GM23338 (cell line): ENCODE measurements around the gene WBP2. TPM values are rescaled to one million over a fixed set of nuclear protein-coding genes. Genes with fewer than 3 reads are reported as not detected.
A peak's percentile ranks its signal among the peaks of the same experiment; 100 is the strongest.

Source experiments
- ATAC-seq: fragments of 200-7000 bp; cut with Tn5 transposase; 3 replicates; pipeline ENCODE4 v1.9.1; 2020
- DNase-seq: peaks from one replicate; pipeline ENCODE4 v3.0.0-alpha.2; 2015; ENCODE audit warnings: low spot score
- H2AFZ ChIP-seq: fragments of 200-600 bp; sonication (generic); 2 replicates; pipeline ENCODE4 v1.8.0; 2016; ENCODE audit warnings: antibody characterized with exemption, mild to moderate bottlenecking, moderate library complexity
- H3F3A ChIP-seq: fragments of 200-600 bp; sonication (generic); replicated peaks from 2 replicates; pipeline ENCODE4 v1.8.0; 2017; ENCODE audit warnings: antibody characterized with exemption, mixed run types, low read depth
- H3K27ac ChIP-seq: fragments of 200-600 bp; sonication (generic); 2 replicates; pipeline ENCODE4 v1.6.1; 2016; ENCODE audit warnings: low read depth
- H3K27me3 ChIP-seq: fragments of 200-600 bp; sonication (generic); 2 replicates; pipeline ENCODE4 v1.8.0; 2016; ENCODE audit warnings: mild to moderate bottlenecking, mixed run types, moderate library complexity; ENCODE audit not compliant: insufficient read depth
- H3K36me3 ChIP-seq: fragments of 200-600 bp; sonication (generic); 2 replicates; pipeline ENCODE4 v1.8.0; 2016; ENCODE audit warnings: mild to moderate bottlenecking; ENCODE audit not compliant: insufficient read depth
- H3K4me1 ChIP-seq: fragments of 200-600 bp; sonication (generic); 2 replicates; pipeline ENCODE4 v1.8.0; 2016; ENCODE audit warnings: mild to moderate bottlenecking, moderate library complexity; ENCODE audit not compliant: insufficient read depth
- H3K4me2 ChIP-seq: fragments of 200-600 bp; sonication (generic); 2 replicates; pipeline ENCODE4 v1.7.1; 2017; ENCODE audit warnings: mixed run types
- H3K4me3 ChIP-seq: fragments of 200-600 bp; sonication (generic); 2 replicates; pipeline ENCODE4 v1.6.1; 2016; ENCODE audit warnings: mixed run types
- H3K79me2 ChIP-seq: fragments of 200-600 bp; sonication (generic); replicated peaks from 2 replicates; pipeline ENCODE4 v1.8.0; 2017; ENCODE audit warnings: mild to moderate bottlenecking; ENCODE audit not compliant: insufficient read depth
- H3K9me2 ChIP-seq: fragments of 200-600 bp; sonication (generic); 2 replicates; pipeline ENCODE4 v1.8.0; 2017; ENCODE audit not compliant: insufficient read depth
- H4K20me1 ChIP-seq: fragments of 200-600 bp; sonication (generic); replicated peaks from 2 replicates; pipeline ENCODE4 v1.8.0; 2017; ENCODE audit warnings: mild to moderate bottlenecking; ENCODE audit not compliant: insufficient read depth
- H3K27ac Mint-ChIP-seq: 2 replicates; pipeline ENCODE4 v1.8.0; 2020; ENCODE audit warnings: inconsistent platforms, mild to moderate bottlenecking, moderate library complexity, mixed read lengths
- H3K27me3 Mint-ChIP-seq: 3 replicates; pipeline ENCODE4 v1.8.0; 2022; ENCODE audit warnings: low read depth, mild to moderate bottlenecking, moderate library complexity, mixed read lengths, inconsistent platforms; ENCODE audit not compliant: insufficient read depth, poor library complexity
- H3K36me3 Mint-ChIP-seq: 3 replicates; pipeline ENCODE4 v1.8.0; 2021; ENCODE audit warnings: low read depth, mild to moderate bottlenecking, inconsistent platforms, moderate library complexity, mixed read lengths
- H3K4me1 Mint-ChIP-seq: 3 replicates; pipeline ENCODE4 v1.8.0; 2020; ENCODE audit warnings: mild to moderate bottlenecking, inconsistent platforms, mixed read lengths
- H3K4me3 Mint-ChIP-seq: 3 replicates; pipeline ENCODE4 v1.8.0; 2021; ENCODE audit warnings: moderate library complexity, mild to moderate bottlenecking, inconsistent platforms, mixed read lengths
- H3K9me3 Mint-ChIP-seq: 3 replicates; pipeline ENCODE4 v1.8.0; 2020; ENCODE audit warnings: moderate library complexity, mild to moderate bottlenecking, inconsistent platforms, mixed read lengths
- CREB1 ChIP-seq: fragments of 250-450 bp; sonication (Bioruptor Pico); IDR thresholded peaks from 2 replicates; pipeline ENCODE4 v1.5.0; 2020; ENCODE audit warnings: low read depth, mild to moderate bottlenecking, moderate library complexity
- CTCF ChIP-seq, 2 experiments: fragments of 200-600 bp in 1 of 2; sonication (generic) in 1 of 2; conservative IDR thresholded peaks; 2 replicates each; pipeline versions ENCODE4 v1.5.1 to v1.6.1; 2016 to 2017; ENCODE audit warnings: antibody characterized with exemption in 2 of 2, low read depth in 2 of 2, mild to moderate bottlenecking in 2 of 2, moderate library complexity in 1 of 2
- EZH2 ChIP-seq: fragments of 200-600 bp; sonication (generic); IDR thresholded peaks from one replicate; pipeline ENCODE4 v1.8.0; 2017; ENCODE audit warnings: antibody characterized with exemption, mild to moderate bottlenecking, low read depth; ENCODE audit not compliant: unreplicated experiment
- JUNB ChIP-seq: IDR thresholded peaks from one replicate; pipeline ENCODE4 v1.6.1; 2016; ENCODE audit warnings: antibody characterized with exemption; ENCODE audit not compliant: unreplicated experiment
- NANOG ChIP-seq: IDR thresholded peaks from 2 replicates; pipeline ENCODE4 v1.6.1; 2016; ENCODE audit warnings: antibody characterized with exemption, borderline replicate concordance
- ZNF114 ChIP-seq: fragments of 250-450 bp; sonication (Bioruptor Pico); IDR thresholded peaks from 2 replicates; pipeline ENCODE4 v1.5.0; 2020; ENCODE audit warnings: mild to moderate bottlenecking, moderate library complexity
- ZNF462 ChIP-seq: fragments of 250-450 bp; sonication (Bioruptor Pico); IDR thresholded peaks from 2 replicates; pipeline ENCODE4 v1.5.0; 2020; ENCODE audit warnings: mild to moderate bottlenecking, moderate library complexity
- polyA plus RNA-seq: library from polyadenylated mRNA; unstranded; fragments of >200 nt; fragmentation: Nextera tagmentation; extraction: Ambion mirVana; gene quantifications from 2 replicates; pipeline ENCODE4 v1.2.1, GENCODE V29; 2016
- total RNA-seq: library from RNA; depleted of rRNA; stranded (reverse); fragments of >200 nt; shearing (Covaris generic); gene quantifications from 2 replicates; pipeline ENCODE4 v1.2.3, GENCODE V29; 2014
- TF ChIP-seq, protein P1 (sequence below): IDR thresholded peaks from one replicate; pipeline ENCODE4 v1.6.1; 2018; ENCODE audit warnings: antibody characterized with exemption; ENCODE audit not compliant: unreplicated experiment

The WBP2 gene
- total and polyA plus RNA-seq, 2 experiments from 2014 or later, result 36.2 to 63.5 TPM

- H3K4me3 Mint-ChIP-seq, result no peak overlapping the region; the same call in 2 of the 3 replicates
- peak; percentile 96 for DNase-seq
- H3K9me2 ChIP-seq, result no peaks in the 10 kb centered on the region
- peaks cover 12% of the 10 kb centered on the region for H3K27me3 Mint-ChIP-seq
- TF ChIP-seq JUNB, result no peak
- no peak for TF ChIP-seq ZNF462 (CRISPR knock-in tag)
- TF ChIP-seq CREB1 (CRISPR knock-in tag), result no peak
- TF ChIP-seq NANOG, result no peak
- no peak for TF ChIP-seq ZNF114 (CRISPR knock-in tag)
- TF ChIP-seq EZH2, result no peak
- TF ChIP-seq, protein P1, sequence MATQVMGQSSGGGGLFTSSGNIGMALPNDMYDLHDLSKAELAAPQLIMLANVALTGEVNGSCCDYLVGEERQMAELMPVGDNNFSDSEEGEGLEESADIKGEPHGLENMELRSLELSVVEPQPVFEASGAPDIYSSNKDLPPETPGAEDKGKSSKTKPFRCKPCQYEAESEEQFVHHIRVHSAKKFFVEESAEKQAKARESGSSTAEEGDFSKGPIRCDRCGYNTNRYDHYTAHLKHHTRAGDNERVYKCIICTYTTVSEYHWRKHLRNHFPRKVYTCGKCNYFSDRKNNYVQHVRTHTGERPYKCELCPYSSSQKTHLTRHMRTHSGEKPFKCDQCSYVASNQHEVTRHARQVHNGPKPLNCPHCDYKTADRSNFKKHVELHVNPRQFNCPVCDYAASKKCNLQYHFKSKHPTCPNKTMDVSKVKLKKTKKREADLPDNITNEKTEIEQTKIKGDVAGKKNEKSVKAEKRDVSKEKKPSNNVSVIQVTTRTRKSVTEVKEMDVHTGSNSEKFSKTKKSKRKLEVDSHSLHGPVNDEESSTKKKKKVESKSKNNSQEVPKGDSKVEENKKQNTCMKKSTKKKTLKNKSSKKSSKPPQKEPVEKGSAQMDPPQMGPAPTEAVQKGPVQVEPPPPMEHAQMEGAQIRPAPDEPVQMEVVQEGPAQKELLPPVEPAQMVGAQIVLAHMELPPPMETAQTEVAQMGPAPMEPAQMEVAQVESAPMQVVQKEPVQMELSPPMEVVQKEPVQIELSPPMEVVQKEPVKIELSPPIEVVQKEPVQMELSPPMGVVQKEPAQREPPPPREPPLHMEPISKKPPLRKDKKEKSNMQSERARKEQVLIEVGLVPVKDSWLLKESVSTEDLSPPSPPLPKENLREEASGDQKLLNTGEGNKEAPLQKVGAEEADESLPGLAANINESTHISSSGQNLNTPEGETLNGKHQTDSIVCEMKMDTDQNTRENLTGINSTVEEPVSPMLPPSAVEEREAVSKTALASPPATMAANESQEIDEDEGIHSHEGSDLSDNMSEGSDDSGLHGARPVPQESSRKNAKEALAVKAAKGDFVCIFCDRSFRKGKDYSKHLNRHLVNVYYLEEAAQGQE, result no peak
- TF ChIP-seq CTCF (conservative IDR thresholded peaks at IDR 0.05; ENCODE audit: low read depth in 2 of 2), result peak; percentile 88 to 91
- peak overlapping the region; percentile 80 for H3K27ac ChIP-seq
- H3K9me3 Mint-ChIP-seq, result no peaks in the 10 kb centered on the region
- H3K36me3 ChIP-seq, result peaks cover 15% of the 10 kb centered on the region; the same call in 1 of the 2 replicates
- no peak overlapping the region for H3K4me2 ChIP-seq
- ATAC-seq, result peak; percentile 48
- H3K79me2 ChIP-seq, result peaks cover 9% of the 10 kb centered on the region
- peaks cover 10% of the 10 kb centered on the region for H3K4me1 ChIP-seq
- H3K27ac Mint-ChIP-seq, result peak overlapping the region; percentile 90
- H3F3A ChIP-seq, result peaks cover 17% of the 10 kb centered on the region
- peaks cover 14% of the 10 kb centered on the region for H3K4me1 Mint-ChIP-seq
- no peak overlapping the region for H3K4me3 ChIP-seq
- 0 out of 2 replicates have a peak, but pooled peaks cover 3% of the 10 kb centered on the region for H4K20me1 ChIP-seq
- H3K27me3 ChIP-seq, result no peaks in the 10 kb centered on the region
- no peak overlapping the region for H2AFZ ChIP-seq
- peaks cover 57% of the 10 kb centered on the region for H3K36me3 Mint-ChIP-seq
These were observed 6.4 kb downstream of the WBP2 start for GRCh38 chr17:75848523-75849278.
